ENCODE data around the gene UBASH3A. TPM values are rescaled to one million over a fixed set of nuclear protein-coding genes. Genes with fewer than 3 reads are reported as not detected.

Gene UBASH3A
- total and polyA plus RNA-seq, 2 donors (not counting 1 experiment from before 2014, with no cell fraction given), result not detected

GRCh38 chr21:42447732-42448131, 44.0 kb downstream of the UBASH3A start:
- Histone ChIP-seq H3K36me3 (ENCODE audit: control insufficient read depth, insufficient read depth, low read length) (no peaks in the 10 kb centered on the region), H3K79me2 (ENCODE audit: control insufficient read depth, insufficient read depth, low read length) (no peaks in the 10 kb centered on the region), H3K4me2 (ENCODE audit: extremely low read depth, insufficient read depth, low read length) (no peak overlapping the region), H2AFZ (ENCODE audit: low read length) (no peak overlapping the region), H4K20me1 (ENCODE audit: control insufficient read depth, extremely low read depth, insufficient read depth, low read length) (no peaks in the 10 kb centered on the region), H3K9me3 (ENCODE audit: control insufficient read depth, insufficient read depth, low read depth, low read length) (no peaks in the 10 kb centered on the region), H3K4me1 (ENCODE audit: control insufficient read depth, extremely low read depth, insufficient read depth, low read length) (no peaks in the 10 kb centered on the region), H3K4me3 (replicated peaks in 1 of 4; ENCODE audit: control extremely low read depth in 1 of 4, insufficient read depth in 1 of 4, low read depth in 3 of 4, low read length in 4 of 4) (no peak overlapping the region), H3K9ac (ENCODE audit: insufficient read depth, low read length) (no peak overlapping the region), H3K27ac (ENCODE audit: insufficient read depth, low read length) (no peak overlapping the region), H3K27me3 (ENCODE audit: control insufficient read depth, insufficient read depth, low read length) (no peaks in the 10 kb centered on the region)
- DNase-seq (ENCODE audit: low read depth in 2 of 2), result no peak
- TF ChIP-seq EZH2 (IDR thresholded peaks at IDR 0.05; ENCODE audit: low read length, missing control alignments) (no peak), CTCF (conservative IDR thresholded peaks at IDR 0.05 in 1 of 2, IDR thresholded peaks at IDR 0.05 in 1 of 2; ENCODE audit: low read depth in 1 of 2, low read length in 2 of 2) (no peak)

GRCh38 chr21:42448686-42449085, 45.0 kb downstream of the UBASH3A start:
- TF ChIP-seq EZH2 (IDR thresholded peaks at IDR 0.05; ENCODE audit: low read length, missing control alignments) (no peak), CTCF (conservative IDR thresholded peaks at IDR 0.05 in 1 of 2, IDR thresholded peaks at IDR 0.05 in 1 of 2; ENCODE audit: low read depth in 1 of 2, low read length in 2 of 2) (no peak)
- no peaks in the 10 kb centered on the region for H3K27me3 ChIP-seq (ENCODE audit: control insufficient read depth, insufficient read depth, low read length)

GRCh38 chr21:42451941-42452340, 48.2 kb downstream of the UBASH3A start:
- H3K9me3 ChIP-seq (ENCODE audit: control insufficient read depth, insufficient read depth, low read depth, low read length), result no peaks in the 10 kb centered on the region
- no peaks in the 10 kb centered on the region for H4K20me1 ChIP-seq (ENCODE audit: control insufficient read depth, extremely low read depth, insufficient read depth, low read length)
- H3K79me2 ChIP-seq (ENCODE audit: control insufficient read depth, insufficient read depth, low read length), result no peaks in the 10 kb centered on the region
- DNase-seq (ENCODE audit: low read depth in 2 of 2), result no peak
- H2AFZ ChIP-seq (ENCODE audit: low read length), result no peak overlapping the region
- H3K4me1 ChIP-seq (ENCODE audit: control insufficient read depth, extremely low read depth, insufficient read depth, low read length), result no peaks in the 10 kb centered on the region
- H3K27ac ChIP-seq (ENCODE audit: insufficient read depth, low read length), result no peak overlapping the region
- H3K27me3 ChIP-seq (ENCODE audit: control insufficient read depth, insufficient read depth, low read length), result no peaks in the 10 kb centered on the region
- TF ChIP-seq CTCF (conservative IDR thresholded peaks at IDR 0.05 in 1 of 2, IDR thresholded peaks at IDR 0.05 in 1 of 2; ENCODE audit: low read depth in 1 of 2, low read length in 2 of 2), result no peak
- no peak for TF ChIP-seq EZH2 (IDR thresholded peaks at IDR 0.05; ENCODE audit: low read length, missing control alignments)
- H3K4me2 ChIP-seq (ENCODE audit: extremely low read depth, insufficient read depth, low read length), result no peak overlapping the region
- no peaks in the 10 kb centered on the region for H3K36me3 ChIP-seq (ENCODE audit: control insufficient read depth, insufficient read depth, low read length)
- H3K4me3 ChIP-seq (replicated peaks in 1 of 4; ENCODE audit: control extremely low read depth in 1 of 4, insufficient read depth in 1 of 4, low read depth in 3 of 4, low read length in 4 of 4), result no peak overlapping the region
- H3K9ac ChIP-seq (ENCODE audit: insufficient read depth, low read length), result no peak overlapping the region

More at GRCh38 chr21:42448686-42449085, 45.0 kb downstream of the UBASH3A start:
- Histone ChIP-seq H2AFZ (ENCODE audit: low read length) (no peak overlapping the region), H3K4me3 (replicated peaks in 1 of 4; ENCODE audit: control extremely low read depth in 1 of 4, insufficient read depth in 1 of 4, low read depth in 3 of 4, low read length in 4 of 4) (no peak overlapping the region), H3K4me2 (ENCODE audit: extremely low read depth, insufficient read depth, low read length) (no peak overlapping the region), H3K36me3 (ENCODE audit: control insufficient read depth, insufficient read depth, low read length) (no peaks in the 10 kb centered on the region), H3K79me2 (ENCODE audit: control insufficient read depth, insufficient read depth, low read length) (no peaks in the 10 kb centered on the region), H3K4me1 (ENCODE audit: control insufficient read depth, extremely low read depth, insufficient read depth, low read length) (no peaks in the 10 kb centered on the region), H4K20me1 (ENCODE audit: control insufficient read depth, extremely low read depth, insufficient read depth, low read length) (no peaks in the 10 kb centered on the region), H3K9me3 (ENCODE audit: control insufficient read depth, insufficient read depth, low read depth, low read length) (no peaks in the 10 kb centered on the region), H3K9ac (ENCODE audit: insufficient read depth, low read length) (no peak overlapping the region), H3K27ac (ENCODE audit: insufficient read depth, low read length) (no peak overlapping the region)
- DNase-seq (ENCODE audit: low read depth in 2 of 2), result no peak
